WTC11 (cell line): ENCODE results near the gene RIC8B.

Source experiments
- ATF2 ChIP-seq: sonication (generic); formaldehyde crosslinking; IDR thresholded peaks from 2 replicates; pipeline ENCODE4 v1.8.1; 2022; ENCODE audit warnings: low read depth, missing genetic modification reagents, borderline replicate concordance
- CTCF ChIP-seq: fragments of 200-600 bp; IDR thresholded peaks from 2 replicates; pipeline ENCODE4 v1.8.0; 2022; ENCODE audit warnings: antibody characterized with exemption
- ERG ChIP-seq: fragments of 250-450 bp; sonication (Bioruptor Pico); IDR thresholded peaks from 2 replicates; pipeline ENCODE4 v1.8.0; 2021; ENCODE audit warnings: mild to moderate bottlenecking
- JUN ChIP-seq: sonication (generic); formaldehyde crosslinking; IDR thresholded peaks from 2 replicates; pipeline ENCODE4 v1.8.0; 2023; ENCODE audit warnings: mild to moderate bottlenecking, missing genetic modification reagents
- NFATC4 ChIP-seq: fragments of 250-450 bp; sonication (Bioruptor Pico); IDR thresholded peaks from 2 replicates; pipeline ENCODE4 v1.9.0; 2021; ENCODE audit warnings: mild to moderate bottlenecking
- NR3C1 ChIP-seq: sonication (generic); formaldehyde crosslinking; conservative IDR thresholded peaks from 2 replicates; pipeline ENCODE4 v1.8.1; 2023; ENCODE audit warnings: low read depth, mild to moderate bottlenecking, missing genetic modification reagents

GRCh38 chr12:106740818-106741217 lies 33.7 kb upstream of the RIC8B start:
- TF ChIP-seq ERG (CRISPR knock-in tag), result no peak
- no peak for TF ChIP-seq CTCF
- TF ChIP-seq ATF2, result no peak
- TF ChIP-seq NR3C1 (CRISPR knock-in tag), result no peak
- TF ChIP-seq JUN (CRISPR knock-in tag), result no peak
- TF ChIP-seq NFATC4 (CRISPR knock-in tag), result no peak
